NCI-H2227 (cell line): Measurements from ENCODE around the gene C17orf50.

Source experiments
- DNase-seq: peaks from one replicate; lab custom pipeline; 2025; ENCODE audit not compliant: unreplicated experiment; lab: John Stamatoyannopoulos, UW

Gene C17orf50

GRCh38 chr17:35760587-35760986, at the start of gene C17orf50:
C17orf50 (plus strand) TSS chr17:35760887; CDS start chr17:35760942, 55 bp downstream.
- DNase-seq = no peak

DNA sequence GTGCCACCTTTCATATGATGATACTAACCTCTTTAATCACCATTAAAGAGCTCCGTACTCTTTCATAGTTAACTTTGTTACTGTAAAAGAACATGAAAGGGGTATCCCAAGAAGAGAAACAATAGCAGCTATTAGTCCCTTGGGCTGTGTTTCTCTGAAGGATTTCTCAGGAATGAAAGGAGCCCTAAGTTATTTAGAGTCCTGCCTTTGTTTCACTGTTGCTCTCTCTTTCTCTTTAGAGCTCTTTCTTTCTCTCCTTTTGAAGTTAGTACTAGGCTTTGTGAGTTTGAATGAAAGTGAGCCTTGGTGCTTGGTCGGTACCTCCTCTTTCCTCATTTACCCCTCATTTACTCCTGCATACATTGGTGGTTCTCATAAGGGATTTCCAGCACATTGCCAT, 49.7 kb upstream of the C17orf50 start:
- DNase-seq = no peak

- no peak for DNase-seq
These were observed 47.5 kb upstream of the C17orf50 start for GRCh38 chr17:35713069-35713728.

DNA sequence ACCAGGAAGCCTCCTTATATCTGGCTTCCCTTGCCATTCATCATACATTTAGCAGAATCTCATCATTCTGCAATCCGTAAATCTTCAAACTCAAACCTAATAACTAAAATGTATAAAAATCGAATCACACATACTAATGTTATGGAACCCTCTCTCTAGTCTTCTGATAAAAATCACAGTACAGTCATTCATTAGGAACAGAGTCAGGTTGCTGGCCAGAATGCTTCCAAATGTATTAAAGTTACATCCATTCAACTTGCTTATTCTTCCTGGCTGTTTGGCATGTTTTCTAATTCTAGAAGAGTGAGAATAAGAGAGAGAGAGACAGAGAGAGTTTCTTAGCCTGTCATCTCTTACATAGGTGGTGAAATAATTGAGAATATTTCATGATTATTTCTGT, 45.7 kb upstream of the C17orf50 start:
- DNase-seq = no peak

GRCh38 chr17:35715416-35715815, 45.3 kb upstream of the C17orf50 start:
- DNase-seq = peak; percentile 26

- DNase-seq = no peak
These were observed 44.5 kb upstream of the C17orf50 start for GRCh38 chr17:35716173-35716572.

GRCh38 chr17:35716897-35717465, 43.7 kb upstream of the C17orf50 start:
- no peak for DNase-seq

DNA sequence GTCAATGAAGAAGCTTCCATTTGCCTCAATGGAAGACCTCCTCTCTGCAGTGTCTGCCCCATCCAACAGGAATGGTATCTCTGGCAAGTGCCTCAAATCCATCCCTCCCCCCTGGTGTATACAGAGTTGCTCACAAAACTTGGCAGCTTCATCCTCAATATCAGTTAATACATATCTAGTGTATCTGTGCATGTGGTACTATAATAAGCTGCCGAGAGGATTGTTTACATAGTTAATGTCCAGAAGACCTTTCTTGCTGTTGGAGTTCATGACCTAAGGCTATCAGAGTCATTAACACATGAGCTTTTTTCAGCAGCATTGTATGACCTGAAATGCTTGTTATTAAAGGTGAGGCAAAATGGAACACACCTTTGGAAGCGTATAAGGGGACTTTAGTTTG, 43.2 kb upstream of the C17orf50 start:
- no peak for DNase-seq

GRCh38 chr17:35723735-35724134, 37.0 kb upstream of the C17orf50 start:
- no peak for DNase-seq

DNA sequence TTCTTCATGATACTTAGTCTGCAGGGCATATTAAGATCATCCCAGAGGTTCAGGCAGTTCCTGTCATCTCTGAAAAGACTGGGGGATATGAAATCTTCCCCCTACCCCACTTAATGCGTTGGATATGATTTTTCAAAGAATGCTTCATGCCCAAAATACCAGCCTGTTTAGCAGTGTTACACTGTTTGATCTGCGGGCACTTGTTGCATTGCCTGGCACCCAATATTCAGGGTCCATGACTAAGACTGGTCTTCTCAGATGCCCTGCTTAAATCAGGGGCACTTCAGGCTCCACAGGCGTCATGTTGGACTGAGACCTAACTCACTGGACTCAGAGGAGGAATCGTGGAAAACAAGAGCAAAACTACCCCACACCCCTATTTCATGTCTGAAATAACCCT, 35.6 kb upstream of the C17orf50 start:
- DNase-seq = no peak

- DNase-seq = no peak
These were observed 34.9 kb upstream of the C17orf50 start for GRCh38 chr17:35725802-35726126.

- no peak for DNase-seq
These were observed 34.3 kb upstream of the C17orf50 start for GRCh38 chr17:35726127-35726952.

- DNase-seq = no peak
These were observed 33.7 kb upstream of the C17orf50 start for GRCh38 chr17:35726953-35727460.

- DNase-seq = no peak
These were observed 33.1 kb upstream of the C17orf50 start for GRCh38 chr17:35727635-35728034.

GRCh38 chr17:35728551-35728950, 32.1 kb upstream of the C17orf50 start:
- DNase-seq = no peak

GRCh38 chr17:35729405-35729833, 31.3 kb upstream of the C17orf50 start:
- DNase-seq = no peak

DNA sequence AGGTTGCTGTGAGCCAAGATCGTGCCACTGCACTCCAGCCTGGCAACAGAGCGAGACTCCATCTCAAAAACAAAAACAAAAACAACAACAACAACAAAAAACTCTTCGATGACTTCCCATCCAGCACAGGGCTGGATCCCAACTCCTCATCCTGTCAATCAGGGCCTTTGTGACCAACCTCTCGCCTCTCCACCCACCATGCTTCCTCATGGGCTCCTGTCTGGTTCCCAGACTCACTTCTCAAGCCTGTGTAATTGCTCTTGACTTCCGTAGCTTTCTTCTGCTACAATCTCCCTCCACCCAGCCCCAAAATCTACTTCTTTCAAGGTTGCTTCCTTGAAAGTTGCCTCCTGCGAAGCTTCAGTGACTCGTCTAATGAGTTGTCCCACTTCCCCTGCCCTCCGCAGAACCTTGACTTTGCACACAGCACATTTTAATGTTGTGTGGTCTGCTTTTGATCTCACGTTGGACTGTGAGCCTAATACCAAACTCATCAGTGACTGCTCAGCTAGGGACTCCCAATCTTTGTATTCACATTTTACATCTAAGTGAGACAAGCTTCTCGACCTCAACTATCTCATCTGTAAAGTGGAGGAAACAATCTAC, 30.2 kb upstream of the C17orf50 start:
- no peak for DNase-seq

GRCh38 chr17:35731239-35731916, 29.3 kb upstream of the C17orf50 start, which contains the start of gene RASL10B:
RASL10B (plus strand) TSS chr17:35731639; CDS start chr17:35735185, 3,546 bp downstream.
- DNase-seq = peak; percentile 55

- no peak for DNase-seq
These were observed 28.5 kb upstream of the C17orf50 start for GRCh38 chr17:35731917-35732805.

- no peak for DNase-seq
These were observed 27.9 kb upstream of the C17orf50 start for GRCh38 chr17:35732806-35733136.
